ENCODE data around the gene CCDC187.

The CCDC187 gene

DNA sequence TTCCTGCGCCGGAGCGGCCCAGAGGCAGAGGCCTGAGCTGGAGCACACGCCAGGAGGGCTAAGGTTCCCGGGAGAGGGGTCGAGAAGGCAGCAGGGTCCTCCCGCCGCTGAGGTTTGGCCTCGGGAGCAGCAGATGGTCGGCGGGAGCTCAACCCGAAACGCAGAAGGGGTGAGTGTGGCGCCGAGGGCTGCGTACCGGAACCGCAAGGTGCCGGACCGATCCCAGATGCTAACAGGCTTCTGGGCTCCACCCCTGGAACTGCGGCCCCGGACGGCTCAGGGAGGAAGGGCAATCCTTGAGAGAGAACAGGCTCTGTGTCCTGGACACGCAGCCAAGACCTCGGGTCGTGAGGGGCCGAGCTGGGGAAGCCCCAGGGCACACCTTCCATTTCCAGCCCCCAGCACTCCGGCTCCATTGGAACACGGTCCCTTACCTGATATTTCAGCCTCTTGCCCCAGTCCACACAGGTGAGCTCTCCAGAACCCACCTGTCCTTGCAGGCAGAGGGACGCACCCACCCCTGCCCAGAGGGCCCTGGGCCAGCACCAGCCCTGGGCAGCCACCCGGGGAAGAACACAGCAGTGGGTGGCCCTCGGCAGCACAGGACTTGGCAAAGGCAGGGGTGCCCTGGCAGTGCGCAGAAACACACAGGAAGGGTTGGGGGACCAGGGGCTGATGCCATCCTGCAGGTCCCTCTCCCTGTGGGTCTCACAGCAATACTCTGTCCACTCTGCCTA is 100.3 kb downstream of the CCDC187 start:
- no peak for DNase-seq

DNA sequence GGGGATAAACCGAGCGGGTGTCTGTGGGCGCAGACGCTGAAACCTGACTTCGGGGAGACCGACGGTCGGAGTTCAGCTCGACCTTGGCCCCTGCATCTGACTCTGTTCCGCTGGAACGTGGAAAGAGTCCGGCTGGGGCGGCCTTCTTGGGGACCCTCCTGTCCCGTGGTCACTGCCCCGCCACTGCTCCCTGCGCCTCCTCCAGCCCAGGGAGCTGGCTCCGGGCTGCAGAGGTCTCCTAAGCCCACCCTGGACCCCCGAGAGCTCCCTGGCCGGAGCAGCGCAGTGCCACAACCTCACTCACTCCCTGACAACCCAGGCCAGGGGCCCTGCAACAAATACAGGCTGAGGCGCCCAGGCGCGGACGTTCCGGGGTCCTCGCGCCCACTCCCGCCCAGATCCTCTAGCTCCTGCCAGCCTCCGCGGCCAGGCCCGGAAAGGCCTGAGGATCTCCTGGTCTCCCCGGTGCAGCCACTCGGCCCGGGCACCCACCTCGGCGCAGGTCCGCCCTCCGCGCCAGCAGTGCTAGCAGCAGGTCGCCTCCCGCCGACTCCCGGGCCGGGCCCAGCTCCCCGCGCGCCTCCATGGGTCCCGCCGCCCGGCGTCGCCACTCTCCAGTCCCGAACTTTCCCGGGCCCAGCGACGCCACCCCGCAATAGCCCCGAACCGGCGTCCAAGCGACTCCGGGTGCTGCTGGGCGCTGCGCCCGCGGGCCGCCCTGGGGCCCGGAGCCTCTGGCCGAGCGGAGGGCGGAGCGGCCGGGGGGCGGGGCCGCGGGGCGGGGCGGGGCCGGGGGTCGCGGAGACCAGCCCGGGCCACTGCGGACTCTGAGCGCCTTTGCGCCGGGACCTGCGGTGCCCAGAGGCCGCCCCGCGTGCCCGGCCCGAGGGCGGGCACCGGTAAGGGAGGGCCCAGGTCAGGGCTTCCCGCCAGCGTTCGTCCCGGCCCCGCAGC is 101.2 kb downstream of the CCDC187 start:
- DNase-seq = no peak

DNA sequence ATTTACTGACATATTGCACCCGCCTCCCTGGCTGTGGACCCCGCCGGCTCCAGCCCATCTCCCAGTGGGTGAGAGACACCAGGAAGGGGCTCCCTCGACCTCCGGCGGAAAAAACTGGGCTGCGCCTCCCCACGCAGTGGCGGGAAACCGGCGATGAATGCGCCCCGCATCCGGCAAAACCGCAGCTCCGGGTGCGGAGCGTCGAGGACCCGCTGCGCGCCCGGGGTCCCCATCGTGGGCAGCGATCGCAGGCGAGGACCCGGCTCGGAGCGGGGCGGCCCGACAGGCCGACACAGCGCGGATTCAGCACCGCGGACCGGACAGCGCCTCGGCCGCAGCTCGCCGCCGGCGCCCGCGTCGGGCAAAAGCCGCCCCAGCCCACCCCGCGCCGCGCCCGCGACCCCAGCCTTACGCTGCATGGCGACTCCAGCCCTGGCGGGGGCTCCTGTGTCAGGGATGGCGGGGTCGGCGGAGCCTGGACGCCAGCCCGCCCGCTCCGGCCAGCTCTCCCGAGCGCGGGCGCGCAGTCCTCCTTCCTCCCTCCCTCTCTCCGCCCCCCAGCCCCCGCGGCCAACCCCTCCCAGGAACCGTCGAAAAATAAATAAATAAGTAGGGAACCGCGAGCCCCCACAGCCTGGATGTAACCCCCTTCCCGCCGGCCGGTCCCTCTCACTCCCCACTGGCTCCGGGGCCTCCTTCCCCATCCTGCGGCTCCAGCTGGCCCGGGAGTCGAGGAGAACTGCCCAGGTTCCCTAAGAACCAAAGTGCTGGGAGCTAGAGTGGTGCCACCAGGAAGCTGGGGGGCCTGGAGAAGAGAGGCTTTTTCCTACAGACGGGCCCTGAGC is 102.1 kb downstream of the CCDC187 start:
- DNase-seq = no peak

DNA sequence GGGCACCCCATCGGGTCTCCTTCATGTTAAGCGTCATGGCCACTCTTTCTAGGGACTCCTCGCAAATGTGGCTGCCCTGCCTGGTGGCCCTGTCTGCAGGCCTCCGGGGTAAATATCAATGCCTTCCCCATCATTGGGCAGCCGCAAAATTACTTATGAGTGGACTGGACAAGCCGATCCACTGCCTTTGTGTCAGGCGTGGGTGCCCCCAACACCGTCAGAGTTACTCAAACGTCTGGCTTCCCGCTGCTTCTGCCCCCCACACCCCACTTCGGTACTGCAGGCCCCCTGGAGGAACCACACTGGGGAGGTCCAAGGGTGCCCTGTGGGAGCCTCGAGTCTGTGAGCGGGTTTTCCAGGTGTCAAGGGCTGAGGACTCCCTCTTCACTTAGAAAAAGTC is 102.7 kb downstream of the CCDC187 start:
- DNase-seq = no peak

DNA sequence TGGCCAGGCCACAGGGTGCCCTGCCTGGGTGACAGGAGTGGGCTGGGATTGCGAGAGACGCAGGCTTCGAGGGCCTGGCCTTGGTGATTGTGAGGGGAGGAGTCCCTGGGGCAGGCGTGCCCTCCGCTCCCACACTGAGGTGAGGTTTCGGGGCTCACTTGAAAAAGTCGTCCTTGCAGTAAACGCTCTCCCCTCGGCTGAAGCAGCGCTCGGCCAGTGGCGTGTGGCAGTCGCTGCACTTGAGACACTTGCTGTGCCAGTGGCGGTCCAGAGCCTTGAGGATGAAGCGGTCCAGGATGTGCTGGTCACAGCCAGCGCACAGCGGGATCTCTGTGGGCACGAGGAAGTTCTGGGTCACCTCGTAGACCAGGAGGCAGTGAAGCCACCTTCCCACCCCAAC is 103.5 kb downstream of the CCDC187 start:
- DNase-seq = no peak

Measured in effector CD4-positive, alpha-beta T cell (primary cell).